Calu3 (cell line): ENCODE measurements around the gene MYOM1. TPM values are rescaled to one million over a fixed set of nuclear protein-coding genes. Genes with fewer than 3 reads are reported as not detected.

Experiments
- BruUV-seq: library from RNA; stranded (reverse); fragments of 400-500 nt; replicated peaks from 2 replicates; lab custom pipeline; 2021; lab: Mats Ljungman, UMichigan
- CTCF ChIA-PET: fragments of 300-600 bp; sonication (Branson Sonifier 250); formaldehyde crosslinking; loops from one replicate; lab custom pipeline; 2022; ENCODE audit warnings: antibody characterized with exemption; lab: Charles Lee
- DNase-seq: peaks from one replicate; pipeline ENCODE4 v3.0.0; 2022
- H3K27ac Mint-ChIP-seq: one replicate; pipeline ENCODE4 v1.8.0; 2022; ENCODE audit warnings: mixed read lengths; ENCODE audit not compliant: unreplicated experiment
- H3K27me3 Mint-ChIP-seq: one replicate; pipeline ENCODE4 v1.8.0; 2022; ENCODE audit warnings: mixed read lengths; ENCODE audit not compliant: unreplicated experiment
- H3K36me3 Mint-ChIP-seq: one replicate; pipeline ENCODE4 v1.8.0; 2022; ENCODE audit warnings: mild to moderate bottlenecking, moderate library complexity, mixed read lengths; ENCODE audit not compliant: insufficient read depth, unreplicated experiment
- H3K4me1 Mint-ChIP-seq: one replicate; pipeline ENCODE4 v1.8.0; 2022; ENCODE audit warnings: mild to moderate bottlenecking, low read depth, mixed read lengths; ENCODE audit not compliant: unreplicated experiment
- H3K4me3 Mint-ChIP-seq: one replicate; pipeline ENCODE4 v1.8.0; 2022; ENCODE audit warnings: mild to moderate bottlenecking, low read depth, moderate library complexity, mixed read lengths; ENCODE audit not compliant: unreplicated experiment
- H3K9me3 Mint-ChIP-seq: one replicate; pipeline ENCODE4 v1.8.0; 2022; ENCODE audit warnings: low read depth, mixed read lengths; ENCODE audit not compliant: unreplicated experiment
- CTCF ChIP-seq: fragments of 200-600 bp; IDR thresholded peaks from one replicate; pipeline ENCODE4 v1.8.0; 2022; ENCODE audit warnings: antibody characterized with exemption; ENCODE audit not compliant: unreplicated experiment
- intact Hi-C: fragments of 100-400 bp; cut with micrococcal nuclease; formaldehyde crosslinking; loops from one replicate; pipeline ENCODE4 v1.10.0; 2022; ENCODE audit not compliant: unreplicated experiment
- total RNA-seq: library from RNA; stranded (reverse); gene quantifications from 2 replicates; pipeline ENCODE4 v1.2.3, GENCODE V29; 2022

Gene MYOM1
- total RNA-seq, 1 experiment from 2014 or later: 16.5 TPM

GRCh38 chr18:3048820-3049349, 170.9 kb downstream of the MYOM1 start:
- CTCF ChIA-PET: no interaction called here
- Mint-ChIP-seq H3K4me3 (no peak overlapping the region), H3K27ac (no peak overlapping the region), H3K4me1 (peaks cover 53% of the 10 kb centered on the region), H3K9me3 (peaks cover 8% of the 10 kb centered on the region), H3K36me3 (peaks cover 27% of the 10 kb centered on the region), H3K27me3 (no peaks in the 10 kb centered on the region)
- intact Hi-C loops: no loop called here
- DNase-seq: no peak
- no TSS peak for BruUV-seq
- no peak for TF ChIP-seq CTCF

- no peaks in the 10 kb centered on the region for H3K27me3 Mint-ChIP-seq
- intact Hi-C loops: no loop called here
- H3K4me1 Mint-ChIP-seq: peaks cover 46% of the 10 kb centered on the region
- no TSS peak for BruUV-seq
- peaks cover 19% of the 10 kb centered on the region for H3K36me3 Mint-ChIP-seq
- no peak overlapping the region for H3K4me3 Mint-ChIP-seq
- no peak overlapping the region for H3K27ac Mint-ChIP-seq
- TF ChIP-seq CTCF: no peak
- DNase-seq: no peak
- peaks cover 1% of the 10 kb centered on the region for H3K9me3 Mint-ChIP-seq
- CTCF ChIA-PET: no interaction called here
Measured at GRCh38 chr18:3048121-3048520, 171.6 kb downstream of the MYOM1 start.

- DNase-seq: no peak
- peak overlapping the region; percentile 1 for H3K27ac Mint-ChIP-seq
- CTCF ChIA-PET: no interaction called here
Measured at GRCh38 chr18:3046216-3046808, 173.5 kb downstream of the MYOM1 start.

GRCh38 chr18:3044931-3045698, 174.7 kb downstream of the MYOM1 start:
- H3K27ac Mint-ChIP-seq: peak overlapping the region; percentile 62

More at GRCh38 chr18:3046216-3046808, 173.5 kb downstream of the MYOM1 start:
- Mint-ChIP-seq H3K9me3 (no peaks in the 10 kb centered on the region), H3K4me3 (no peak overlapping the region), H3K4me1 (peaks cover 38% of the 10 kb centered on the region), H3K27me3 (no peaks in the 10 kb centered on the region), H3K36me3 (peaks cover under 1% of the 10 kb centered on the region)
- no peak for TF ChIP-seq CTCF
- intact Hi-C loops: no loop called here
- no TSS peak for BruUV-seq

More at GRCh38 chr18:3044931-3045698, 174.7 kb downstream of the MYOM1 start:
- TF ChIP-seq CTCF: no peak
- BruUV-seq: no TSS peak
- intact Hi-C loops: no loop called here
- H3K27me3 Mint-ChIP-seq: no peaks in the 10 kb centered on the region
- no peaks in the 10 kb centered on the region for H3K36me3 Mint-ChIP-seq
- CTCF ChIA-PET: no interaction called here
- H3K4me1 Mint-ChIP-seq: peaks cover 38% of the 10 kb centered on the region
- H3K9me3 Mint-ChIP-seq: no peaks in the 10 kb centered on the region
- H3K4me3 Mint-ChIP-seq: peak overlapping the region; percentile 34
- peak; percentile 78 for DNase-seq
